ENCODE results near the gene SLC6A17. TPM values are rescaled to one million over a fixed set of nuclear protein-coding genes. Genes with fewer than 3 reads are reported as not detected.

Gene SLC6A17
- total and polyA plus RNA-seq, 9 donors = 0.03 to 0.15 (median 0.05) TPM; not detected in 3

DNA sequence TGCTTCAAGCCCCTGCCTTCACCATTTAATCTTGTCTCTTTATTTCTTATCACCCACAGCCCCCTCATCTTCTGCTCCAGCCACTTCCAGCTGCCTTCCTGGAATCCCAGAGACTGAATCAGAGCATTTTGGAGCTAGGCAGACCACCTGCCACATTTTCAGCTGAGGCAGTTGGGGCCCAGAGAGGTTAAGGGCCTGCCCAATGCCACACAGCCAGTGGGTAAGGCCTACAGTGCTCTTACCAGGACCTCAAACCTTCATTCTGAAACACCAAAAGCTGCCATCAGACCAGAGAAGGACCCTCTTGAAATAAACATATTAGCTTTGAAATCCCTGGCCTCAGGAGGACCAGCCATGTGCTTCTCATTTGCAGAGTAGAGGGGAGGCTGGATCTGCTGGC, 17.6 kb upstream of the SLC6A17 start:
- Histone ChIP-seq H3K27me3 (no peaks in the 10 kb centered on the region), H3K9me3 (no peaks in the 10 kb centered on the region), H3K4me3 (no peak overlapping the region), H3K4me1 (ENCODE audit: insufficient read depth) (peaks cover 2% of the 10 kb centered on the region), H3K27ac (no peak overlapping the region), H3K36me3 (no peaks in the 10 kb centered on the region)
- TF ChIP-seq, protein P1, sequence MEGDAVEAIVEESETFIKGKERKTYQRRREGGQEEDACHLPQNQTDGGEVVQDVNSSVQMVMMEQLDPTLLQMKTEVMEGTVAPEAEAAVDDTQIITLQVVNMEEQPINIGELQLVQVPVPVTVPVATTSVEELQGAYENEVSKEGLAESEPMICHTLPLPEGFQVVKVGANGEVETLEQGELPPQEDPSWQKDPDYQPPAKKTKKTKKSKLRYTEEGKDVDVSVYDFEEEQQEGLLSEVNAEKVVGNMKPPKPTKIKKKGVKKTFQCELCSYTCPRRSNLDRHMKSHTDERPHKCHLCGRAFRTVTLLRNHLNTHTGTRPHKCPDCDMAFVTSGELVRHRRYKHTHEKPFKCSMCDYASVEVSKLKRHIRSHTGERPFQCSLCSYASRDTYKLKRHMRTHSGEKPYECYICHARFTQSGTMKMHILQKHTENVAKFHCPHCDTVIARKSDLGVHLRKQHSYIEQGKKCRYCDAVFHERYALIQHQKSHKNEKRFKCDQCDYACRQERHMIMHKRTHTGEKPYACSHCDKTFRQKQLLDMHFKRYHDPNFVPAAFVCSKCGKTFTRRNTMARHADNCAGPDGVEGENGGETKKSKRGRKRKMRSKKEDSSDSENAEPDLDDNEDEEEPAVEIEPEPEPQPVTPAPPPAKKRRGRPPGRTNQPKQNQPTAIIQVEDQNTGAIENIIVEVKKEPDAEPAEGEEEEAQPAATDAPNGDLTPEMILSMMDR (IDR thresholded peaks at IDR 0.05) = no peak
- TF ChIP-seq EP300 (IDR thresholded peaks at IDR 0.05) (no peak), POLR2A (IDR thresholded peaks at IDR 0.05) (no peak)
- intact Hi-C loops (cut with DNase I) = no loop called here
- no peak for DNase-seq

DNA sequence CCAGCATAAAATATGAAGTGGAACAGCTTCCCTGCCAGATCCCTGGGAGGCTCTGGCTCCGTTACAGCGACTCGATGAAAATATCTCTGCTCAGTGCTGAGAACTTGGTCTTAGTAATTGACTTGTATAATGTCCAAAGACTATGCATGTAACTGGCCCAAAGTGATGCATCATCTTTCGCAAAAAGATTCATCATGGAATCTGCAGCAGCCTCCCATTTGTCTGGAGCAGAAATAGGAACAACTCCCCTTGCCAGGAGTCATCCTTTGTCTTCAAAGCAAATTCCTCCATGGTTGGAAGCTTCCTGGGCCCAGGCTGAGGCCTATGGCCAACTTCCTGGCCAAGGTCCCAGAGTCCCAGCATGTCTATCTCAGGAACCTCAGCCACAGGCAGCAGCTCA, 16.9 kb upstream of the SLC6A17 start:
- TF ChIP-seq POLR2A (IDR thresholded peaks at IDR 0.05) = no peak
- DNase-seq = no peak

DNA sequence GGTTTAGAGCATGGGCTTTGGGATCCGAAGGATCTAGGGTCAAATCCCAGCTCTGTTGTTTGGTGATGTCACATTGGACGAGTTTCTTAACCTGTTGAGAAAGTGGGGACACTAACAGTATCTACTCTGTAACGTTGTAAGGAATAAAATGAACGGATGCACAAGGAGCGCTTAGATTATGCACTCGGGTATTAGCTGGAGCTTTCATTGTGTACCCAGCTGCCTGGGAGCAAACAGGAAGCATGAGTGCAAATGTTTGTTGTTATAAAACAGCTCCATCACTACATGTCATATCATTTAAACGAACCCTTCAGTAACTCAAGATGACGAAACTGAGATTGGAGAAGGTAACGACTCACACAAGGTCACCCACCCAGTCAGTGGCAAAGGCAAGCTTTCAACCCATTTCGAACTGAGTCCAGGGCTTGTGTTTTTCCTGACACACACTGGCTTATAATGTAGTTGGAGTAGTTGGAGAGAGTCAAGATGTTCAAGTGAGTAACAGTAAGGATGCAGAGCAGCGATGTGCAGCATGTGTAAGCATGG, 16.2 kb upstream of the SLC6A17 start:
- Histone ChIP-seq H3K27me3 (no peaks in the 10 kb centered on the region), H3K36me3 (no peaks in the 10 kb centered on the region), H3K27ac (no peak overlapping the region), H3K4me1 (ENCODE audit: insufficient read depth) (peaks cover 2% of the 10 kb centered on the region), H3K4me3 (no peak overlapping the region), H3K9me3 (no peaks in the 10 kb centered on the region)
- intact Hi-C loops (cut with DNase I) = no loop called here
- TF ChIP-seq EP300 (IDR thresholded peaks at IDR 0.05) = no peak
- no peak for TF ChIP-seq POLR2A (IDR thresholded peaks at IDR 0.05)
- TF ChIP-seq, protein P1 (IDR thresholded peaks at IDR 0.05) = no peak
- no peak for DNase-seq
- 66 to 69% (median 68%) methylated on average over 11 of the region's 11 CpGs for WGBS, 3 donors

More for the DNA sequence above, 16.9 kb upstream of the SLC6A17 start:
- intact Hi-C loops (cut with DNase I) = no loop called here
- H3K27ac ChIP-seq = no peak overlapping the region
- peaks cover 2% of the 10 kb centered on the region for H3K4me1 ChIP-seq (ENCODE audit: insufficient read depth)
- H3K36me3 ChIP-seq = no peaks in the 10 kb centered on the region
- H3K9me3 ChIP-seq = no peaks in the 10 kb centered on the region
- no peak overlapping the region for H3K4me3 ChIP-seq
- whole genome bisulfite sequencing, 3 donors = 58 to 82% (median 81%) methylated on average over 4 of the region's 4 CpGs
- no peaks in the 10 kb centered on the region for H3K27me3 ChIP-seq

DNA sequence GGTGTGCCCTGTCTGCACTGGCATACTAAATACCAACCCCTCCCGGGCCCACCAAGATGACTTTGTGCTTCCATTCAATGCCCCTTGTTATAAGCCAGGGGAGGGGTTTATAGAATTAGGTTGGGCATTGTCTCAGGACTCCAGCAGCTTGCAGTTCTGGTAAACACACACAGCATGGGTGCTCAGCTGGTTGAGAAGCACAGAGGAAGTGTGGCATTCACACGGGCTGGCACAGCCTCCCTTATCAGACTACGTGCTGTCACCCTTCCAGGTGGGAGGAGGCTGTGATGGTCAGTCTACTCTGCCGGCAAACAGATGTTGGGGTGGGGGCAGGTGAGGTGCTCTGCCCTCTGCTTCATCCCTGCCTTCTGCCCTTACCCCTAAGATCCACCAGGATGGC, 15.0 kb upstream of the SLC6A17 start:
- 34 to 66% (median 40%) methylated on average over 3 to 4 of the region's 4 CpGs for WGBS, 3 donors
- Histone ChIP-seq H3K4me1 (ENCODE audit: insufficient read depth) (peaks cover 2% of the 10 kb centered on the region), H3K27ac (no peak overlapping the region), H3K4me3 (no peak overlapping the region), H3K36me3 (no peaks in the 10 kb centered on the region), H3K9me3 (no peaks in the 10 kb centered on the region), H3K27me3 (no peaks in the 10 kb centered on the region)
- TF ChIP-seq EP300 (IDR thresholded peaks at IDR 0.05) (no peak), POLR2A (IDR thresholded peaks at IDR 0.05) (no peak)
- TF ChIP-seq, protein P1 (IDR thresholded peaks at IDR 0.05) = no peak
- intact Hi-C loops (cut with DNase I) = no loop called here
- no peak for DNase-seq

DNA sequence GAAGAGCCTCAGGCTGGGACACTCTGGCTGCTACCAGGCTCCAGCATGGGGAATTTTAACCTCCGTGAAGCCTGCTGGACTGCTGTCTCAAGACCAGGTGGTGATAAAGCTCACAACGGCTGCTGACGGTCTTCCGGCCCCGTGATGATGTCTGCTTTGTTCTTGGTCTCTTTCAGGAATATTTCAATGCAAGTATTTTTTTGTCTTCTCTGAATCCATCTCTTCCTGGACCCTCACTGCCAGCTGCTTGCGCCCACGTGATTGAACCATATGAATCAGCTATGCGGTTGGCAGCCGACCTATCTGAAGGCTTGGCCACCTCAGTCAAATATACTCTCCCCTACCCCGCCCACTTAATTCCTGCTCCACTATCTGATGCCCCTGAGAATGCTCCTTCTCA, 14.6 kb upstream of the SLC6A17 start:
- Histone ChIP-seq H3K9me3 (no peaks in the 10 kb centered on the region), H3K27ac (no peak overlapping the region), H3K27me3 (no peaks in the 10 kb centered on the region), H3K4me1 (ENCODE audit: insufficient read depth) (no peaks in the 10 kb centered on the region), H3K4me3 (no peak overlapping the region), H3K36me3 (no peaks in the 10 kb centered on the region)
- intact Hi-C loops (cut with DNase I) = no loop called here
- DNase-seq = no peak
- TF ChIP-seq POLR2A (IDR thresholded peaks at IDR 0.05) (no peak), EP300 (IDR thresholded peaks at IDR 0.05) (no peak)
- TF ChIP-seq, protein P1 (IDR thresholded peaks at IDR 0.05) = no peak
- 57 to 69% (median 60%) methylated on average over 10 of the region's 10 CpGs for WGBS, 3 donors
